Measurements from ENCODE around the gene SRRD.

The SRRD gene

GRCh38 chr22:26503758-26504157 is 20.1 kb downstream of the SRRD start:
- no peak overlapping the region for H4K12ac ChIP-seq (ENCODE audit: low read depth, low read length)
- H3K27me3 ChIP-seq (ENCODE audit: insufficient read depth, low read length), result no peaks in the 10 kb centered on the region
- H3K23ac ChIP-seq (ENCODE audit: low read length), result no peak overlapping the region
- H3K4ac ChIP-seq (ENCODE audit: low read depth, low read length), result no peak overlapping the region
- no peak overlapping the region for H4K91ac ChIP-seq (ENCODE audit: low read depth, low read length)
- H3K4me1 ChIP-seq (ENCODE audit: control insufficient read depth in 1 of 2, insufficient read depth in 2 of 2, low read length in 2 of 2), result no peaks in the 10 kb centered on the region
- H4K8ac ChIP-seq (ENCODE audit: low read depth, low read length), result no peak overlapping the region
- H3K18ac ChIP-seq (ENCODE audit: low read length), result no peak overlapping the region
- no peak overlapping the region for H2AFZ ChIP-seq (ENCODE audit: insufficient read depth, low read length, poor library complexity)
- H3K14ac ChIP-seq (ENCODE audit: low read length), result no peak overlapping the region
- H3K4me3 ChIP-seq (ENCODE audit: low read depth, low read length), result no peak overlapping the region
- no peak overlapping the region for H2BK12ac ChIP-seq (ENCODE audit: low read length)
- H3K27ac ChIP-seq (ENCODE audit: low read depth, low read length), result no peak overlapping the region
- peaks cover 41 to 53% of the 10 kb centered on the region in 2 experiments for H3K36me3 ChIP-seq (ENCODE audit: control insufficient read depth in 1 of 2, insufficient read depth in 2 of 2, low read length in 2 of 2)
- no peaks in the 10 kb centered on the region for H3K79me2 ChIP-seq (ENCODE audit: control insufficient read depth, insufficient read depth, low read length, poor library complexity)
- peaks cover under 1% of the 10 kb centered on the region for H3K9me3 ChIP-seq (ENCODE audit: insufficient read depth, low read depth, low read length)
- no peak for DNase-seq
- no peak overlapping the region for H2AK5ac ChIP-seq (ENCODE audit: low read length)
- no CpG with 5 or more reads among the region's 1 CpG for WGBS (ENCODE audit: extremely low coverage, insufficient coverage, insufficient read length)
- no peak overlapping the region for H3K9ac ChIP-seq (ENCODE audit: low read length)
- H3K4me2 ChIP-seq (ENCODE audit: low read length), result no peak overlapping the region
- no peak overlapping the region for H2BK120ac ChIP-seq (ENCODE audit: insufficient read depth, low read length, poor library complexity)
- no peaks in the 10 kb centered on the region for H3K79me1 ChIP-seq (ENCODE audit: low read length)
- H2BK5ac ChIP-seq (ENCODE audit: low read depth, low read length, poor library complexity), result no peak overlapping the region

- no peak overlapping the region for H4K91ac ChIP-seq (ENCODE audit: low read depth, low read length)
- H3K14ac ChIP-seq (ENCODE audit: low read length), result no peak overlapping the region
- no peak overlapping the region for H2AFZ ChIP-seq (ENCODE audit: insufficient read depth, low read length, poor library complexity)
- DNase-seq, result no peak
- peaks cover 3% of the 10 kb centered on the region for H3K9me3 ChIP-seq (ENCODE audit: insufficient read depth, low read depth, low read length)
- H3K4me2 ChIP-seq (ENCODE audit: low read length), result no peak overlapping the region
- peaks cover 5 to 8% of the 10 kb centered on the region in 2 experiments for H3K4me1 ChIP-seq (ENCODE audit: control insufficient read depth in 1 of 2, insufficient read depth in 2 of 2, low read length in 2 of 2)
- no peaks in the 10 kb centered on the region for H3K27me3 ChIP-seq (ENCODE audit: insufficient read depth, low read length)
- H2BK120ac ChIP-seq (ENCODE audit: insufficient read depth, low read length, poor library complexity), result no peak overlapping the region
- H3K36me3 ChIP-seq (ENCODE audit: control insufficient read depth in 1 of 2, insufficient read depth in 2 of 2, low read length in 2 of 2), result peaks cover 35 to 42% of the 10 kb centered on the region in 2 experiments
- no peak overlapping the region for H4K8ac ChIP-seq (ENCODE audit: low read depth, low read length)
- no peak overlapping the region for H3K4me3 ChIP-seq (ENCODE audit: low read depth, low read length)
- H3K18ac ChIP-seq (ENCODE audit: low read length), result no peak overlapping the region
- peaks cover 3% of the 10 kb centered on the region for H3K79me1 ChIP-seq (ENCODE audit: low read length)
- no peak overlapping the region for H2BK12ac ChIP-seq (ENCODE audit: low read length)
- no peak overlapping the region for H2AK5ac ChIP-seq (ENCODE audit: low read length)
- no peak overlapping the region for H4K12ac ChIP-seq (ENCODE audit: low read depth, low read length)
- no peak overlapping the region for H3K9ac ChIP-seq (ENCODE audit: low read length)
- H3K79me2 ChIP-seq (ENCODE audit: control insufficient read depth, insufficient read depth, low read length, poor library complexity), result peaks cover 3% of the 10 kb centered on the region
- no peak overlapping the region for H3K4ac ChIP-seq (ENCODE audit: low read depth, low read length)
- no peak overlapping the region for H2BK5ac ChIP-seq (ENCODE audit: low read depth, low read length, poor library complexity)
- no peak overlapping the region for H3K23ac ChIP-seq (ENCODE audit: low read length)
- H3K27ac ChIP-seq (ENCODE audit: low read depth, low read length), result no peak overlapping the region
Measured at GRCh38 chr22:26508148-26508547, 24.5 kb downstream of the SRRD start.

- no peak within 1 kb of the TSS for H2BK5ac ChIP-seq (ENCODE audit: low read depth, low read length, poor library complexity)
- no peak within 1 kb of the TSS for H2AK5ac ChIP-seq (ENCODE audit: low read length)
- peak within 1 kb of the TSS; percentile 84 for H4K12ac ChIP-seq (ENCODE audit: low read depth, low read length)
- H3K79me2 ChIP-seq (ENCODE audit: control insufficient read depth, insufficient read depth, low read length, poor library complexity), result peaks cover 3% of the 10 kb centered on the region
- peak within 1 kb of the TSS; percentile 22 for H3K4ac ChIP-seq (ENCODE audit: low read depth, low read length)
- H3K4me1 ChIP-seq (ENCODE audit: control insufficient read depth in 1 of 2, insufficient read depth in 2 of 2, low read length in 2 of 2), result peaks cover 5 to 8% of the 10 kb centered on the region in 2 experiments
- H2AFZ ChIP-seq (ENCODE audit: insufficient read depth, low read length, poor library complexity), result peak within 1 kb of the TSS; percentile 27
- H3K36me3 ChIP-seq (ENCODE audit: control insufficient read depth in 1 of 2, insufficient read depth in 2 of 2, low read length in 2 of 2), result peaks cover 16 to 17% of the 10 kb centered on the region in 2 experiments
- peak; percentile 95 to 97 for DNase-seq
- H2BK120ac ChIP-seq (ENCODE audit: insufficient read depth, low read length, poor library complexity), result no peak within 1 kb of the TSS
- peak within 1 kb of the TSS; percentile 52 for H3K18ac ChIP-seq (ENCODE audit: low read length)
- no peak within 1 kb of the TSS for H2BK12ac ChIP-seq (ENCODE audit: low read length)
- H4K8ac ChIP-seq (ENCODE audit: low read depth, low read length), result peak within 1 kb of the TSS; percentile 73
- no peak within 1 kb of the TSS for H3K23ac ChIP-seq (ENCODE audit: low read length)
- peak within 1 kb of the TSS; percentile 69 for H3K14ac ChIP-seq (ENCODE audit: low read length)
- H3K9ac ChIP-seq (ENCODE audit: low read length), result peak within 1 kb of the TSS; percentile 98
- peak within 1 kb of the TSS; percentile 96 for H3K4me3 ChIP-seq (ENCODE audit: low read depth, low read length)
- peak within 1 kb of the TSS; percentile 86 for H3K4me2 ChIP-seq (ENCODE audit: low read length)
- no CpG with 5 or more reads among the region's 40 CpGs for WGBS (ENCODE audit: extremely low coverage, insufficient coverage, insufficient read length)
- H3K27me3 ChIP-seq (ENCODE audit: insufficient read depth, low read length), result no peaks in the 10 kb centered on the region
- H4K91ac ChIP-seq (ENCODE audit: low read depth, low read length), result peak within 1 kb of the TSS; percentile 47
- H3K27ac ChIP-seq (ENCODE audit: low read depth, low read length), result no peak within 1 kb of the TSS
- peaks cover 5% of the 10 kb centered on the region for H3K9me3 ChIP-seq (ENCODE audit: insufficient read depth, low read depth, low read length)
- H3K79me1 ChIP-seq (ENCODE audit: low read length), result peaks cover 3% of the 10 kb centered on the region
Measured at GRCh38 chr22:26512149-26512793, 28.6 kb downstream of the SRRD start, which contains the start of gene TFIP11. TSS of gene TFIP11 (minus strand) at chr22:26512473. CDS start at chr22:26510272, 2,201 bp downstream.

GRCh38 chr22:26513838-26514237 is 30.2 kb downstream of the SRRD start:
- Histone ChIP-seq H3K27me3 (ENCODE audit: insufficient read depth, low read length) (no peaks in the 10 kb centered on the region), H2BK12ac (ENCODE audit: low read length) (no peak overlapping the region), H4K12ac (ENCODE audit: low read depth, low read length) (no peak overlapping the region), H2AK5ac (ENCODE audit: low read length) (no peak overlapping the region), H3K4me1 (ENCODE audit: control insufficient read depth in 1 of 2, insufficient read depth in 2 of 2, low read length in 2 of 2) (peaks cover 5 to 8% of the 10 kb centered on the region in 2 experiments), H3K79me2 (ENCODE audit: control insufficient read depth, insufficient read depth, low read length, poor library complexity) (peaks cover 3% of the 10 kb centered on the region), H3K27ac (ENCODE audit: low read depth, low read length) (no peak overlapping the region), H3K9ac (ENCODE audit: low read length) (no peak overlapping the region), H2AFZ (ENCODE audit: insufficient read depth, low read length, poor library complexity) (no peak overlapping the region), H3K23ac (ENCODE audit: low read length) (no peak overlapping the region), H3K14ac (ENCODE audit: low read length) (no peak overlapping the region), H2BK120ac (ENCODE audit: insufficient read depth, low read length, poor library complexity) (no peak overlapping the region), H3K4me3 (ENCODE audit: low read depth, low read length) (no peak overlapping the region), H3K18ac (ENCODE audit: low read length) (no peak overlapping the region), H2BK5ac (ENCODE audit: low read depth, low read length, poor library complexity) (no peak overlapping the region), H4K8ac (ENCODE audit: low read depth, low read length) (no peak overlapping the region), H3K4ac (ENCODE audit: low read depth, low read length) (no peak overlapping the region), H4K91ac (ENCODE audit: low read depth, low read length) (no peak overlapping the region), H3K79me1 (ENCODE audit: low read length) (peaks cover 3% of the 10 kb centered on the region), H3K9me3 (ENCODE audit: insufficient read depth, low read depth, low read length) (peaks cover 4% of the 10 kb centered on the region), H3K4me2 (ENCODE audit: low read length) (no peak overlapping the region), H3K36me3 (ENCODE audit: control insufficient read depth in 1 of 2, insufficient read depth in 2 of 2, low read length in 2 of 2) (peaks cover 10 to 13% of the 10 kb centered on the region in 2 experiments)
- no CpG with 5 or more reads among the region's 1 CpG for WGBS (ENCODE audit: extremely low coverage, insufficient coverage, insufficient read length)
- no peak for DNase-seq

All from trophoblast cell (in vitro differentiated cells and primary cell).